Activated naive CD8-positive, alpha-beta T cell treated with anti-CD3 and anti-CD28 coated beads for 36 hours (primary cell): ENCODE measurements around the gene CASD1. TPM values are rescaled to one million over a fixed set of nuclear protein-coding genes. Genes with fewer than 3 reads are reported as not detected.

Experiments
- DNase-seq: peaks from one replicate; pipeline ENCODE4 v3.0.0; 2021
- H3K27ac Mint-ChIP-seq: one replicate; pipeline ENCODE4 v1.8.0; 2022; ENCODE audit warnings: mild to moderate bottlenecking, moderate library complexity, mixed read lengths
- H3K27me3 Mint-ChIP-seq: one replicate; pipeline ENCODE4 v1.8.0; 2022; ENCODE audit warnings: mild to moderate bottlenecking, mixed read lengths
- H3K36me3 Mint-ChIP-seq: one replicate; pipeline ENCODE4 v1.8.0; 2021; ENCODE audit warnings: mild to moderate bottlenecking, mixed read lengths
- H3K4me1 Mint-ChIP-seq: one replicate; pipeline ENCODE4 v1.8.0; 2021; ENCODE audit warnings: mixed read lengths
- H3K4me3 Mint-ChIP-seq: one replicate; pipeline ENCODE4 v1.8.0; 2022; ENCODE audit warnings: mild to moderate bottlenecking, moderate library complexity, mixed read lengths
- H3K9me3 Mint-ChIP-seq: one replicate; pipeline ENCODE4 v1.8.0; 2022; ENCODE audit warnings: mixed read lengths
- total RNA-seq, 2 experiments: library from RNA; stranded (reverse); gene quantifications; one replicate each; pipeline ENCODE4 v1.2.3, GENCODE V29; 2021

Gene CASD1
- total RNA-seq, 2 experiments from 2014 or later, result 11.9 to 12.8 TPM

- Mint-ChIP-seq H3K27me3 (no peaks in the 10 kb centered on the region), H3K27ac (no peak overlapping the region), H3K4me3 (no peak overlapping the region), H3K4me1 (peaks cover 2% of the 10 kb centered on the region), H3K9me3 (no peaks in the 10 kb centered on the region), H3K36me3 (peaks cover 5% of the 10 kb centered on the region)
- DNase-seq, result no peak
Measured at GRCh38 chr7:94590526-94591162, 81.0 kb downstream of the CASD1 start.

- no peak overlapping the region for H3K27ac Mint-ChIP-seq
- no peaks in the 10 kb centered on the region for H3K27me3 Mint-ChIP-seq
- peaks cover 5% of the 10 kb centered on the region for H3K4me1 Mint-ChIP-seq
- no peaks in the 10 kb centered on the region for H3K9me3 Mint-ChIP-seq
- no peak for DNase-seq
- no peak overlapping the region for H3K4me3 Mint-ChIP-seq
- peaks cover 5% of the 10 kb centered on the region for H3K36me3 Mint-ChIP-seq
Measured at GRCh38 chr7:94591176-94591575, 81.6 kb downstream of the CASD1 start.

GRCh38 chr7:94594882-94595281 lies 85.3 kb downstream of the CASD1 start:
- Mint-ChIP-seq H3K27me3 (no peaks in the 10 kb centered on the region), H3K4me1 (peaks cover 5% of the 10 kb centered on the region), H3K36me3 (no peaks in the 10 kb centered on the region), H3K9me3 (no peaks in the 10 kb centered on the region), H3K4me3 (no peak overlapping the region), H3K27ac (no peak overlapping the region)
- DNase-seq, result no peak

GRCh38 chr7:94595717-94596116 lies 86.1 kb downstream of the CASD1 start:
- peaks cover 5% of the 10 kb centered on the region for H3K4me1 Mint-ChIP-seq
- no peak for DNase-seq

GRCh38 chr7:94600267-94600666 lies 90.7 kb downstream of the CASD1 start:
- H3K9me3 Mint-ChIP-seq, result no peaks in the 10 kb centered on the region
- DNase-seq, result no peak
- no peak overlapping the region for H3K27ac Mint-ChIP-seq
- H3K27me3 Mint-ChIP-seq, result no peaks in the 10 kb centered on the region
- H3K36me3 Mint-ChIP-seq, result no peaks in the 10 kb centered on the region
- H3K4me3 Mint-ChIP-seq, result no peak overlapping the region
- H3K4me1 Mint-ChIP-seq, result peaks cover 9% of the 10 kb centered on the region

More at GRCh38 chr7:94595717-94596116, 86.1 kb downstream of the CASD1 start:
- H3K27ac Mint-ChIP-seq, result no peak overlapping the region
- no peaks in the 10 kb centered on the region for H3K9me3 Mint-ChIP-seq
- H3K4me3 Mint-ChIP-seq, result no peak overlapping the region
- H3K27me3 Mint-ChIP-seq, result no peaks in the 10 kb centered on the region
- no peaks in the 10 kb centered on the region for H3K36me3 Mint-ChIP-seq

- no peak for DNase-seq
- peaks cover 4% of the 10 kb centered on the region for H3K4me1 Mint-ChIP-seq
- peaks cover 4% of the 10 kb centered on the region for H3K27me3 Mint-ChIP-seq
- no peak overlapping the region for H3K27ac Mint-ChIP-seq
- peaks cover 6% of the 10 kb centered on the region for H3K9me3 Mint-ChIP-seq
- H3K36me3 Mint-ChIP-seq, result no peaks in the 10 kb centered on the region
- no peak overlapping the region for H3K4me3 Mint-ChIP-seq
Measured at GRCh38 chr7:94602181-94602580, 92.6 kb downstream of the CASD1 start.

- DNase-seq, result no peak
- H3K9me3 Mint-ChIP-seq, result peaks cover 14% of the 10 kb centered on the region
- peaks cover 4% of the 10 kb centered on the region for H3K4me1 Mint-ChIP-seq
Measured at GRCh38 chr7:94605031-94605430, 95.4 kb downstream of the CASD1 start.

More at GRCh38 chr7:94605031-94605430, 95.4 kb downstream of the CASD1 start:
- H3K4me3 Mint-ChIP-seq, result no peak overlapping the region
- peaks cover 16% of the 10 kb centered on the region for H3K27me3 Mint-ChIP-seq
- no peak overlapping the region for H3K27ac Mint-ChIP-seq
- H3K36me3 Mint-ChIP-seq, result no peaks in the 10 kb centered on the region

Other genes starting within 250 kb of the CASD1 start
- gene COL1A2, start 114.9 kb upstream of the CASD1 start, total RNA-seq, result under 1 TPM; 0.30 to 0.35 TPM
- under 1 TPM in 1 of 2 experiments, not detected in 1; 0.19 TPM for gene SGCE, start 146.3 kb downstream of the CASD1 start, total RNA-seq